HEK293T (cell line): ENCODE results near the gene APBB2.

Experiments used
- ARNT ChIP-seq: fragments of 450-650 bp; IDR thresholded peaks from 2 replicates; pipeline ENCODE4 v1.6.1; 2017; ENCODE audit warnings: mild to moderate bottlenecking
- BHLHE40 ChIP-seq: fragments of 450-650 bp; IDR thresholded peaks from 2 replicates; pipeline ENCODE4 v1.6.1; 2016; ENCODE audit warnings: mild to moderate bottlenecking, moderate library complexity, borderline replicate concordance
- CTBP1 ChIP-seq: fragments of 450-650 bp; IDR thresholded peaks from 2 replicates; pipeline ENCODE4 v1.6.1; 2016; ENCODE audit warnings: borderline replicate concordance
- FOXM1 ChIP-seq: fragments of 450-650 bp; IDR thresholded peaks from 2 replicates; pipeline ENCODE4 v1.6.1; 2017; ENCODE audit warnings: mild to moderate bottlenecking, borderline replicate concordance
- SP1 ChIP-seq: fragments of 450-650 bp; IDR thresholded peaks from 2 replicates; pipeline ENCODE4 v1.6.1; 2017
- TARDBP ChIP-seq: fragments of 450-650 bp; IDR thresholded peaks from 2 replicates; pipeline ENCODE4 v1.6.1; 2016

- TF ChIP-seq SP1: no peak
- TF ChIP-seq FOXM1: no peak
- no peak for TF ChIP-seq BHLHE40
- TF ChIP-seq TARDBP: no peak
- TF ChIP-seq CTBP1: no peak
- no peak for TF ChIP-seq ARNT
Observed at GRCh38 chr4:41080976-41081375, 133.4 kb downstream of the APBB2 start.
